Astrocyte of the cerebellum (primary cell): ENCODE measurements around the gene EIF4A3.

Source experiments
- DNase-seq: peaks from one replicate; pipeline ENCODE4 v3.0.0-alpha.2; 2011; ENCODE audit warnings: low read depth
- H3K4me3 ChIP-seq: 2 replicates; pipeline ENCODE4 v1.5.1; 2011; ENCODE audit warnings: mild to moderate bottlenecking, low read depth, low read length, moderate library complexity
- in situ Hi-C: cut with HindIII; loops from 2 replicates; pipeline ENCODE4 v1.10.0; 2017; ENCODE audit warnings: low sequenced_read_pairs
- TF ChIP-seq, protein P1 (sequence below): IDR thresholded peaks from 2 replicates; pipeline ENCODE4 v1.5.1; 2012; ENCODE audit warnings: low read length, low read depth, moderate library complexity, mild to moderate bottlenecking; ENCODE audit errors: missing control alignments

The EIF4A3 gene

DNA sequence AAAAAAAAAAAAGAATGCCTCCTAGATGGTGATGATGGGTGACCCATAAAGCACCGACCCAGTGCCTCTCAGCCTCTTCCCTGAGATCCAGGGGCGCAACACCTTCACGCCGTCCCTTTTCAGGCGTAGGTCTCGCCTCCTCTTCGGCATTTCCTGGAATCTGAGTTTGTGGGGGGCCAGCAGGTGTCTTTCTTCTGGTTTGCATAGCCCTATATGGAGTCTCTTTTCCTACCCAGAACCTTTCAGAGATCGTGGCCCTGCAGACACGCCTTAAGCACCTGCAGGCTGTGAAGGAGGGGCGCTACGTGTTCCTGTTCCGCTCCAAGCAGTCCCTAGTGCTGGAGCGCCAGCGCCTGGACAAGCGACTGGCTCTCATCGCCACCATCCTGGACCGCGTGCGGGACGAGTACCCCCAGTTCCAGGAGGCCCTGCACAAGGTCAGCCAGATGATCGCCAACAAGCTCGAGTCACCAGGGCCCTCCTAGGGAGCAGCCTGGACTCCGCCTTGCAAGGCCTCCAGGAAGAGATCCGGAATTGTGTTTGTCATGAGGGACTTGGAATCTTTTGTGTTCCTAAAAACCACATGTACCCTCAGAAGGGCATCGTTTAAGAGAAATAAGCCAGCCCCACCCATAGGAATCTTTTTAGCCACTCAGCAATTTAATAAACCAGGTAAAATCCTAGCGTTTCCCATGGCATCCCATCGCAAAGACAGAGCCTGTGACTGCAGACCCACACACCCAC, 47.5 kb downstream of the EIF4A3 start:
- H3K4me3 ChIP-seq: no peak overlapping the region
- DNase-seq: no peak
- TF ChIP-seq, protein P1, sequence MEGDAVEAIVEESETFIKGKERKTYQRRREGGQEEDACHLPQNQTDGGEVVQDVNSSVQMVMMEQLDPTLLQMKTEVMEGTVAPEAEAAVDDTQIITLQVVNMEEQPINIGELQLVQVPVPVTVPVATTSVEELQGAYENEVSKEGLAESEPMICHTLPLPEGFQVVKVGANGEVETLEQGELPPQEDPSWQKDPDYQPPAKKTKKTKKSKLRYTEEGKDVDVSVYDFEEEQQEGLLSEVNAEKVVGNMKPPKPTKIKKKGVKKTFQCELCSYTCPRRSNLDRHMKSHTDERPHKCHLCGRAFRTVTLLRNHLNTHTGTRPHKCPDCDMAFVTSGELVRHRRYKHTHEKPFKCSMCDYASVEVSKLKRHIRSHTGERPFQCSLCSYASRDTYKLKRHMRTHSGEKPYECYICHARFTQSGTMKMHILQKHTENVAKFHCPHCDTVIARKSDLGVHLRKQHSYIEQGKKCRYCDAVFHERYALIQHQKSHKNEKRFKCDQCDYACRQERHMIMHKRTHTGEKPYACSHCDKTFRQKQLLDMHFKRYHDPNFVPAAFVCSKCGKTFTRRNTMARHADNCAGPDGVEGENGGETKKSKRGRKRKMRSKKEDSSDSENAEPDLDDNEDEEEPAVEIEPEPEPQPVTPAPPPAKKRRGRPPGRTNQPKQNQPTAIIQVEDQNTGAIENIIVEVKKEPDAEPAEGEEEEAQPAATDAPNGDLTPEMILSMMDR: no peak
- in situ Hi-C loops: no loop called here

DNA sequence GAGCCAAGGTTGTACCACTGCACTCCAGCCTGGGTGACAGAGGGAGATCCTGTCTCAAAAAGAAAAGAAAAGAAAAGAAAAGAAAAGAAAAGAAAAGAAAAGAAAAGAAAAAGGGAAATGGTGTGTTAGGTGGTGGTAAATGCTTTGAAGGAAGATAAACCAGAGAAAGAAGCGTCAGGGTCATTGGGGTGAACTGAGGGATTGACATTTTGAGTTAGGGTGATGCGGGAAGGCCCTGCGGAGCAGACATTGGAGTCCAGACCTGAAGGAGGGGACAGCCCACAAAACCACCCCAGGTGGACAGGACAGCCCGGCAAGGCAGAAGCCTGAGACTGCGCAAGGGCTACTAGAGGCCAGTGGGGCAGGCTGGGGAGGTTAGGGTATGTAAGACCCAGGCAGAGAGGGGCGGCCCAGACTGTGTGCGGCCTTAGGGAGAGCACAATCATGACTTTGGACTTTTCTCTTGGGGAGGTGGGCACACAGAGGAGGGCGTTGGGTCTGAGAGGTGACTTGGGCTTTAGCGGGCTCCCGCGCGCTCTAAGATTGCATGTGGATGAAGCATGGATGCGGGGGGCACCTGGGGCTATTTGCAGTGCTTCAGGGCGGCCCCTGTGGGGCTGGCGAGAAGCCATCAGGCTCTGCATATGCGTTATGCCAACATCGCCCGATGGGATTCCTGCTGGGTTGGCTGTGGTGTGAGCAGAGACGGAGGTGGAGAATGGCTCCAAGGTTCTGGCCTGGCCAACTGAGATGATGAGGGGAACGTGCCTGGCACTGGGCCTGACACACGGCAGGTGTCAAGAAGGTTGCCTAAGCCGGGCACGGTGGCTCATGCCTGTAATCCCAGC, 48.9 kb downstream of the EIF4A3 start:
- no peak for DNase-seq
- TF ChIP-seq, protein P1: no peak
- H3K4me3 ChIP-seq: no peak overlapping the region
- in situ Hi-C loops: no loop called here

DNA sequence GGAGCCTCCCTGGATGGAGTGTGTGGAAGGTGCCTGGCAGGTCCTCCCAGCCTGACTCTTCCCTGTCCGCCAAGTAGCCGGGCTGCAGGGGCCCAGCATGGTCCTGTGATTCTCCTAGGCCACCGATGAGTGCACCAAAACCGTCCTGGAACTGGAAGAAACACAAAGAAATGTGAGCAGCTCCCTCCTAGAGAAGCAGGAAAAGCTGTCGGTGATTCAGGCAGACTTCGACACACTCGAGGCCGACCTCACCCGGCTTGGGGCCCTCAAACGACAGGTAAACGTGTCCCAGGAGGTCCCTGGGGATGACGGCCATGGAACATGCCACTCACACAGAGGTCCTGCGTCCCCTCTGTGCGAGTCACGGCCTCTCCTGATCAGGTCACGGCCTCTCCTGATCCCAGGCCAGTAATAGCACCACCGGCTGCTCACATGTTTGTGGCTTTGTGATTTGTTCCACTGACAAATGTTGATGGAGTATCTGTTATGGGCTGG, 49.8 kb downstream of the EIF4A3 start:
- TF ChIP-seq, protein P1: no peak

DNA sequence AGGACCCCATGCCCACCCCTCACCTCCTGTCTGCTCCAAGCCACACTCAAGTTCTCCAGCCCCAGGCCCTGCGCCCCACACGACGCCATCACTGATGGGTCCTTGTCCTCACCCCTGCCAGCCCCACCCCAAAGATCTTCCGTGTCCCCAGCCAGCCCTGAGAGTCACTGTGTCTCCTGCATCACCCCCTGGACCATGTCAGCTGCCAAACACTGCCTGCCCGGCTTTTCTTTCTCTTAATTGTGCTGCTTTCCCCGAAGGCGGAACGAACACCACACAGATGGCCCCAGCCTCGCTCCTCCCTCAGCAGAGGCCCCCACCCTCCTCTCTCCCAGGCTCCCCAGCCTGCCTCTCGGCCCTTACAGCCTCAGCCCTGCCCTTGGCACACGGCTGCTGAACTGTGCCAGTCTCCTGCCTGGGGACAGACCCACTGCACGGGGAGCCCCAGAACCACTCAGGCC, 50.3 kb downstream of the EIF4A3 start:
- in situ Hi-C loops: no loop called here
- H3K4me3 ChIP-seq: no peak overlapping the region
- DNase-seq: no peak
- TF ChIP-seq, protein P1: no peak

More for the DNA sequence above, 49.8 kb downstream of the EIF4A3 start:
- no peak for DNase-seq
- no peak overlapping the region for H3K4me3 ChIP-seq
- in situ Hi-C loops: no loop called here

DNA sequence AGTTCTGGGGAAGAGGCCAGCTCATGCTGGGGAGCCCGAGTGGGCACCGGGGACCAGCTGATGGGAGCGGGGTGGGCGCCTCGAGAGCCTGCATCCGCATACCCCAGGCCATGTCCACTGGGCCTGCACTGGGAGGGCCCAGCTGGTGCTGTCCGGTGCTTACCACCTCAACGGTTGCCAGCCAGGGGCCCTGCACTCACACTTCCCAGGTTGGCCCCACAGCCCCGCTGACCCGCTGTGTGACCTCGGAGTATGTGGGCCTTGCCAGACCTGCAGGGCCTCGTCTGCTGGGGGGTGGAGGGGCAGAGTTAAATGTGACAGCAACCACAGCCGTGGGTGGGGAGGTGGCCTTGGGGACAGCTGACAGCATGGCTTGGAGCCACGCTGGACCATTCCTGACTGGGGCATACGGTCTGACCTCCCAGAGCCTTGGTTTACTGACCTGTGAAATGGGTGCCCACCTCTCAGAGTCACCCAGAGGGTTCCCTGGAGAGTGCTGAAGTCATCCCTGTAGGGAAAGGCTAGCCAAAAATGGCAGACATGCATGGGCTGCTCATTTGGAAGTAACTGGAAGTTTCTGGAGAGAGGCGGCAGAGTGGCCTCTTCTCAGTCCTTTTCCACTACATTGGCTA, 51.0 kb downstream of the EIF4A3 start:
- no peak for DNase-seq
- in situ Hi-C loops: no loop called here

More for the DNA sequence above, 51.0 kb downstream of the EIF4A3 start:
- H3K4me3 ChIP-seq: no peak overlapping the region
- TF ChIP-seq, protein P1: no peak
